ENCODE results near the gene BRD3OS.

- no peak for TF ChIP-seq CTCF (CRISPR knock-in tag; IDR thresholded peaks at IDR 0.05)
- no peak for TF ChIP-seq ZNF850 (CRISPR knock-in tag; conservative IDR thresholded peaks at IDR 0.05)
- no peak for TF ChIP-seq POLR2AphosphoS5 (IDR thresholded peaks at IDR 0.05; ENCODE audit: low read depth, low read length)
- TF ChIP-seq TCF12 (IDR thresholded peaks at IDR 0.05) = no peak
- TF ChIP-seq TCF12 (CRISPR knock-in tag; IDR thresholded peaks at IDR 0.05) = no peak
- TF ChIP-seq ZNF672 (CRISPR knock-in tag; IDR thresholded peaks at IDR 0.05) = no peak
- TF ChIP-seq NFIC (IDR thresholded peaks at IDR 0.05; ENCODE audit: low read length) = no peak
- no peak for TF ChIP-seq FOXA1 (IDR thresholded peaks at IDR 0.05)
- TF ChIP-seq FOXA1 (CRISPR knock-in tag; IDR thresholded peaks at IDR 0.05) = no peak
- TF ChIP-seq ZFP41 (CRISPR knock-in tag; IDR thresholded peaks at IDR 0.05; ENCODE audit: borderline replicate concordance) = no peak
- no peak for TF ChIP-seq THAP11 (CRISPR knock-in tag; IDR thresholded peaks at IDR 0.05)
- TF ChIP-seq ZFP36 (IDR thresholded peaks at IDR 0.05; ENCODE audit: borderline replicate concordance, low read depth, low read length, partially characterized antibody) = no peak
- TF ChIP-seq ZBTB10 (CRISPR knock-in tag; IDR thresholded peaks at IDR 0.05; ENCODE audit: borderline replicate concordance) = no peak
- no peak for TF ChIP-seq ZZZ3 (CRISPR knock-in tag; IDR thresholded peaks at IDR 0.05; ENCODE audit: borderline replicate concordance)
- no peak for TF ChIP-seq ARID2 (CRISPR knock-in tag; IDR thresholded peaks at IDR 0.05; ENCODE audit: borderline replicate concordance)
- TF ChIP-seq MAX (IDR thresholded peaks at IDR 0.05) = no peak
These were observed 18.1 kb upstream of the BRD3OS start for GRCh38 chr9:134007150-134007549.
